ENCODE measurements around the gene HTT. TPM values are rescaled to one million over a fixed set of nuclear protein-coding genes. Genes with fewer than 3 reads are reported as not detected.

The HTT gene
- total RNA-seq, 1 experiment from 2014 or later, result 85.4 TPM

GRCh38 chr4:3251691-3252479 lies 177.4 kb downstream of the HTT start:
- CTCF ChIA-PET, result no interaction called here
- H3K4me3 Mint-ChIP-seq, result no peak overlapping the region
- H3K36me3 Mint-ChIP-seq, result no peaks in the 10 kb centered on the region
- no peak overlapping the region for H3K27ac Mint-ChIP-seq
- TF ChIP-seq GRHL2 (CRISPR knock-in tag; IDR thresholded peaks at IDR 0.05; ENCODE audit: insufficient replicate concordance, severe bottlenecking), result no peak
- no peak for TF ChIP-seq PREB (CRISPR knock-in tag; IDR thresholded peaks at IDR 0.05; ENCODE audit: borderline replicate concordance)
- no peaks in the 10 kb centered on the region for H3K9me3 Mint-ChIP-seq
- no peak for ATAC-seq
- H3K4me1 Mint-ChIP-seq, result peaks cover 6% of the 10 kb centered on the region; the same call in 1 of the 2 replicates
- H3K27me3 Mint-ChIP-seq (ENCODE audit: low read depth), result no peaks in the 10 kb centered on the region
- POLR2A ChIA-PET, result no interaction called here
- DNase-seq (ENCODE audit: low spot score), result peak; percentile 5

DNA sequence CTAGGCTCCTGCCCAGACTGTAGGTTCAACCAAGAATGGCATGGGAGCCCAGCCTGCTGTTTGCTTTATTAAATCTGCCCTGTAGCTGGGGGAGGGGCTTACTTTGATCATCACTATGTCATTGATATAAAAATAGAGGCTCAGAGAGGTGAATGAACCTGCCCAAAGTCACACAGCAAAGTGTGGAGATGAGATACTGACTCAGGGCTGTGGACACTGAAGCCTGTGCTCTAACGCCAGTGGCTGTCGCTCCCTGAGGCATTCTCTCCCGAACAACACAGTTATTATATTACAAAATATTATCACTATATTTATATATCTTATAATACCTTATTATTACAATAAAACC lies 178.0 kb downstream of the HTT start:
- H3K27ac Mint-ChIP-seq, result no peak overlapping the region
- no peaks in the 10 kb centered on the region for H3K9me3 Mint-ChIP-seq
- POLR2A ChIA-PET, result no interaction called here
- no peak overlapping the region for H3K4me3 Mint-ChIP-seq
- no peaks in the 10 kb centered on the region for H3K27me3 Mint-ChIP-seq (ENCODE audit: low read depth)
- no peak for TF ChIP-seq ZNF317 (CRISPR knock-in tag; IDR thresholded peaks at IDR 0.05; ENCODE audit: borderline replicate concordance, low read depth)
- no peak for TF ChIP-seq E2F4 (CRISPR knock-in tag; IDR thresholded peaks at IDR 0.05; ENCODE audit: borderline replicate concordance, low read depth)
- no peak for TF ChIP-seq CTCF (IDR thresholded peaks at IDR 0.05)
- no peak for TF ChIP-seq ZBTB21 (CRISPR knock-in tag; IDR thresholded peaks at IDR 0.05; ENCODE audit: borderline replicate concordance)
- no peak for TF ChIP-seq ZNF425 (CRISPR knock-in tag; conservative IDR thresholded peaks at IDR 0.05)
- ATAC-seq, result no peak
- DNase-seq (ENCODE audit: low spot score), result no peak
- CTCF ChIA-PET, result no interaction called here
- peaks cover 6% of the 10 kb centered on the region; the same call in 1 of the 2 replicates for H3K4me1 Mint-ChIP-seq
- H3K36me3 Mint-ChIP-seq, result no peaks in the 10 kb centered on the region

GRCh38 chr4:3252831-3253641 lies 178.6 kb downstream of the HTT start:
- POLR2A ChIA-PET, result no interaction called here
- peaks cover 6% of the 10 kb centered on the region; the same call in 1 of the 2 replicates for H3K4me1 Mint-ChIP-seq
- H3K27ac Mint-ChIP-seq, result no peak overlapping the region
- no peaks in the 10 kb centered on the region for H3K9me3 Mint-ChIP-seq
- no peaks in the 10 kb centered on the region for H3K36me3 Mint-ChIP-seq
- CTCF ChIA-PET, result no interaction called here
- ATAC-seq (no peak), DNase-seq (ENCODE audit: low spot score) (peak; percentile 10)
- no peak overlapping the region for H3K4me3 Mint-ChIP-seq
- no peaks in the 10 kb centered on the region for H3K27me3 Mint-ChIP-seq (ENCODE audit: low read depth)
- no peak for TF ChIP-seq ETV6 (CRISPR knock-in tag; IDR thresholded peaks at IDR 0.05)
- TF ChIP-seq ZNF317 (CRISPR knock-in tag; IDR thresholded peaks at IDR 0.05; ENCODE audit: borderline replicate concordance, low read depth), result no peak
- TF ChIP-seq ZBTB21 (CRISPR knock-in tag; IDR thresholded peaks at IDR 0.05; ENCODE audit: borderline replicate concordance), result no peak
- no peak for TF ChIP-seq PREB (CRISPR knock-in tag; IDR thresholded peaks at IDR 0.05; ENCODE audit: borderline replicate concordance)
- TF ChIP-seq ZNF121 (CRISPR knock-in tag; IDR thresholded peaks at IDR 0.05), result no peak
- no peak for TF ChIP-seq ATF1 (CRISPR knock-in tag; IDR thresholded peaks at IDR 0.05)
- TF ChIP-seq ELF4 (CRISPR knock-in tag; IDR thresholded peaks at IDR 0.05; ENCODE audit: low read depth), result no peak
- no peak for TF ChIP-seq ATF2 (CRISPR knock-in tag; IDR thresholded peaks at IDR 0.05; ENCODE audit: borderline replicate concordance, low read depth)
- no peak for TF ChIP-seq SOX15 (CRISPR knock-in tag; IDR thresholded peaks at IDR 0.05)
- TF ChIP-seq HMGA2 (CRISPR knock-in tag; IDR thresholded peaks at IDR 0.05), result no peak
- no peak for TF ChIP-seq NFYB (CRISPR knock-in tag; conservative IDR thresholded peaks at IDR 0.05; ENCODE audit: low read depth)
- TF ChIP-seq ERG (CRISPR knock-in tag; IDR thresholded peaks at IDR 0.05), result no peak
- TF ChIP-seq CREB1 (CRISPR knock-in tag; IDR thresholded peaks at IDR 0.05), result no peak

All from WTC11 (cell line).